SK-N-SH (cell line): ENCODE measurements around the gene TNRC6C. TPM values are rescaled to one million over a fixed set of nuclear protein-coding genes. Genes with fewer than 3 reads are reported as not detected.

Experiments
- CTCF ChIA-PET: fragments of 300-600, 350-600 bp; formaldehyde crosslinking; extraction: SDS; loops from one replicate; lab custom pipeline; 2021; lab: Yijun Ruan, JAX
- POLR2A ChIA-PET: fragments of 350-600 bp; sonication (Branson Sonifier 250); formaldehyde crosslinking; extraction: SDS; loops from one replicate; lab custom pipeline; 2020; ENCODE audit warnings: antibody characterized with exemption, inconsistent platforms; lab: Yijun Ruan, JAX
- DNase-seq: peaks from one replicate; pipeline ENCODE4 v3.0.0; 2012
- H2AFZ ChIP-seq: fragments of 200-600 bp; sonication (generic); 2 replicates; pipeline ENCODE4 v1.8.1; 2016; ENCODE audit warnings: antibody characterized with exemption, mild to moderate bottlenecking, low read depth
- H3F3A ChIP-seq: fragments of 200-600 bp; sonication (generic); replicated peaks from 2 replicates; pipeline ENCODE3; 2016; ENCODE audit warnings: antibody characterized with exemption, mild to moderate bottlenecking; ENCODE audit not compliant: insufficient read depth
- H3K27ac ChIP-seq, 2 experiments: fragments of 200-500 bp in 1 of 2; fragments of 200-600 bp in 1 of 2; sonication (Bioruptor generic) in 1 of 2; sonication (generic), shearing (Covaris generic) in 1 of 2; 2 replicates each; pipeline versions ENCODE4 v1.5.1 to v1.6.1; 2014 to 2016; ENCODE audit warnings: low read depth in 2 of 2, inconsistent platforms in 1 of 2, low read length in 1 of 2, mild to moderate bottlenecking in 1 of 2, mixed read lengths in 1 of 2
- H3K27me3 ChIP-seq: fragments of 200-600 bp; sonication (generic), shearing (Covaris generic); 2 replicates; pipeline ENCODE4 v1.6.1; 2016; ENCODE audit warnings: mixed run types; ENCODE audit not compliant: insufficient read depth
- H3K36me3 ChIP-seq, 2 experiments: fragments of 200-500 bp in 1 of 2; fragments of 200-600 bp in 1 of 2; sonication (Bioruptor generic) in 1 of 2; sonication (generic) in 1 of 2; replicated peaks in 1 of 2; 2 replicates each; pipeline versions ENCODE3 to v1.5.1; 2014 to 2016; ENCODE audit warnings: low read length in 1 of 2, mild to moderate bottlenecking in 1 of 2; ENCODE audit not compliant: insufficient read depth in 2 of 2, control insufficient read depth in 1 of 2
- H3K4me1 ChIP-seq, 2 experiments: fragments of 200-500 bp in 1 of 2; fragments of 200-600 bp in 1 of 2; sonication (Bioruptor generic) in 1 of 2; sonication (generic), shearing (Covaris generic) in 1 of 2; 2 replicates each; pipeline versions ENCODE4 v1.5.1 to v1.6.1; 2014 to 2016; ENCODE audit warnings: low read depth in 1 of 2, low read length in 1 of 2, mixed run types in 1 of 2; ENCODE audit not compliant: insufficient read depth in 2 of 2, control insufficient read depth in 1 of 2
- H3K4me2 ChIP-seq: fragments of 200-600 bp; sonication (generic), shearing (Covaris generic); 2 replicates; pipeline ENCODE4 v1.6.1; 2017; ENCODE audit warnings: mixed run types
- H3K4me3 ChIP-seq, 2 experiments: fragments of 200-500 bp in 1 of 2; fragments of 200-600 bp in 1 of 2; sonication (Bioruptor generic) in 1 of 2; sonication (generic), shearing (Covaris generic) in 1 of 2; 2 replicates each; pipeline versions ENCODE4 v1.5.1 to v1.8.1; 2014 to 2016; ENCODE audit warnings: low read depth in 2 of 2, inconsistent platforms in 1 of 2, low read length in 1 of 2, mild to moderate bottlenecking in 1 of 2, mixed read lengths in 1 of 2, moderate library complexity in 1 of 2
- H3K79me2 ChIP-seq: fragments of 200-600 bp; sonication (generic); 2 replicates; pipeline ENCODE4 v1.8.1; 2017; ENCODE audit warnings: mild to moderate bottlenecking; ENCODE audit not compliant: insufficient read depth
- H3K9ac ChIP-seq: fragments of 200-600 bp; sonication (generic); 2 replicates; pipeline ENCODE4 v1.6.1; 2017; ENCODE audit warnings: mixed run types
- H3K9me2 ChIP-seq: fragments of 200-600 bp; sonication (generic); 2 replicates; pipeline ENCODE4 v1.6.1; 2017; ENCODE audit warnings: mixed run types
- H3K9me3 ChIP-seq: fragments of 200-600 bp; sonication (generic); 2 replicates; pipeline ENCODE4 v1.6.1; 2017; ENCODE audit warnings: mixed run types, mild to moderate bottlenecking, moderate library complexity
- H4K20me1 ChIP-seq: fragments of 200-600 bp; sonication (generic); 2 replicates; pipeline ENCODE4 v1.6.1; 2017; ENCODE audit warnings: mild to moderate bottlenecking, mixed run types; ENCODE audit not compliant: insufficient read depth
- EP300 ChIP-seq, 2 experiments: IDR thresholded peaks; 2 replicates each; pipeline versions ENCODE4 v1.4.0 to v1.6.1; 2012; ENCODE audit warnings: borderline replicate concordance in 1 of 2, low read depth in 1 of 2, low read length in 1 of 2
- EZH2phosphoT487 ChIP-seq: fragments of 200-600 bp; sonication (generic); IDR thresholded peaks from 2 replicates; pipeline ENCODE4 v1.6.1; 2017; ENCODE audit warnings: low read depth, mixed run types, mild to moderate bottlenecking, antibody characterized with exemption, moderate library complexity, borderline replicate concordance
- FOSL2 ChIP-seq: IDR thresholded peaks from 2 replicates; pipeline ENCODE4 v1.4.0; 2012; ENCODE audit warnings: low read depth, mild to moderate bottlenecking, moderate library complexity, borderline replicate concordance
- FOXJ3 ChIP-seq: sonication (generic); formaldehyde crosslinking; IDR thresholded peaks from 2 replicates; pipeline ENCODE4 v1.5.1; 2020; ENCODE audit warnings: mild to moderate bottlenecking, missing genetic modification reagents
- JUND ChIP-seq: IDR thresholded peaks from 2 replicates; pipeline ENCODE4 v1.4.0; 2012
- MEF2A ChIP-seq: IDR thresholded peaks from 2 replicates; pipeline ENCODE4 v1.4.0; 2012; ENCODE audit warnings: low read depth, borderline replicate concordance
- MXI1 ChIP-seq: IDR thresholded peaks from 2 replicates; pipeline ENCODE4 v1.6.1; 2012; ENCODE audit warnings: mild to moderate bottlenecking, low read depth, low read length, improper control_type of control experiment
- NFIC ChIP-seq: IDR thresholded peaks from 2 replicates; pipeline ENCODE4 v1.4.0; 2012; ENCODE audit warnings: borderline replicate concordance
- POLR2AphosphoS5 ChIP-seq: IDR thresholded peaks from 2 replicates; pipeline ENCODE4 v1.6.1; 2012; ENCODE audit warnings: low read depth, low read length
- SIN3A ChIP-seq: IDR thresholded peaks from 2 replicates; pipeline ENCODE4 v1.6.1; 2012; ENCODE audit warnings: low read depth, mild to moderate bottlenecking, low read length, moderate library complexity, borderline replicate concordance
- TCF12 ChIP-seq: IDR thresholded peaks from 2 replicates; pipeline ENCODE4 v1.4.0; 2012
- TEAD4 ChIP-seq: IDR thresholded peaks from 2 replicates; pipeline ENCODE4 v1.4.0; 2012; ENCODE audit warnings: mild to moderate bottlenecking, borderline replicate concordance; ENCODE audit not compliant: insufficient read depth
- YY1 ChIP-seq: IDR thresholded peaks from 2 replicates; pipeline ENCODE4 v1.4.0; 2012; ENCODE audit warnings: low read depth, mild to moderate bottlenecking
- WGBS: methylation state at CpG from one replicate; pipeline ENCODE4 v1.1.6; 2017; ENCODE audit warnings: low lambda C conversion rate; 5-methylcytosine and 5-hydroxymethylcytosine counted together
- polyA plus RNA-seq, 3 experiments: library from polyadenylated mRNA; depleted of rRNA; stranded (reverse); fragments of >200 nt; gene quantifications; 2 replicates each; pipeline ENCODE4 v1.2.3, GENCODE V29; 2012
- TF ChIP-seq, protein P1 (sequence below): IDR thresholded peaks from 2 replicates; pipeline ENCODE4; 2012
- TF ChIP-seq, protein P2 (sequence below): IDR thresholded peaks from 2 replicates; pipeline ENCODE4 v1.4.0; 2012; ENCODE audit warnings: low read depth, borderline replicate concordance
- TF ChIP-seq, protein P3 (sequence below): fragments of 150-350 bp; IDR thresholded peaks from 2 replicates; pipeline ENCODE4 v1.6.1; 2017; ENCODE audit warnings: antibody characterized with exemption, low read length, low read depth, borderline replicate concordance
- TF ChIP-seq, protein P4 (sequence below): IDR thresholded peaks from 2 replicates; pipeline ENCODE4 v1.4.0; 2012; ENCODE audit warnings: low read depth, borderline replicate concordance
- TF ChIP-seq, protein P5 (sequence below): fragments of 200-600 bp; sonication (generic); IDR thresholded peaks from 2 replicates; pipeline ENCODE4 v1.6.1; 2017; ENCODE audit warnings: antibody characterized with exemption, mild to moderate bottlenecking, moderate library complexity

Gene TNRC6C
- polyA plus RNA-seq, 1 of the 3 experiments (the other 2 are of a cell fraction) = 2.2 TPM

DNA sequence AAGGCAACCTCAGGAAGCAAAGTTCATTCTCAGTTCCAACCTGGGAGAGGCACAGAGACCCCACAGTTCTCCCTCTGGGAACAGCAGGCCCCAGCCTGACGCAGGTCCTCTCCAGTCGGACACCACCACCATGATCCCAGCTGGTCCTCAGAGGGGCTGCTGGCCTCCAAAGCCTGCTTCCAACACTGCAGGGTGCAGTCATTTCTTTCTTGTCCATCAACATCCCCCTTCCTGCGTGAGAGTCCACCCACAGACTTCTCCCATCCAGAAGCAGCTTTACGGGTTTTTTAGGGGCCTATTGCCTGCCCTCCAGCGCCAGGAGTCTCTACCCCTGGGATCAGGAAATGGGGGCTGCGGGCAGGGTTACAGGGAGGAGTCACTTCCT, 29.3 kb upstream of the TNRC6C start:
- Histone ChIP-seq H3K27me3 (peaks cover 23% of the 10 kb centered on the region), H3F3A (no peaks in the 10 kb centered on the region), H4K20me1 (no peaks in the 10 kb centered on the region), H3K9ac (no peak overlapping the region), H2AFZ (no peak overlapping the region), H3K9me3 (no peaks in the 10 kb centered on the region), H3K79me2 (no peaks in the 10 kb centered on the region), H3K4me1 (peaks cover 0 to 34% of the 10 kb centered on the region in 2 experiments; a peak in 1 of 4 replicates), H3K4me2 (no peak overlapping the region), H3K36me3 (no peaks in the 10 kb centered on the region), H3K27ac (no peak overlapping the region), H3K9me2 (no peaks in the 10 kb centered on the region), H3K4me3 (no peak overlapping the region)
- no peak for DNase-seq
- no peak for TF ChIP-seq POLR2AphosphoS5
- TF ChIP-seq TEAD4 = no peak
- no peak for TF ChIP-seq EP300 (IDR thresholded peaks at IDR 0.05; ENCODE audit: borderline replicate concordance in 1 of 2, low read depth in 1 of 2, low read length in 1 of 2)
- TF ChIP-seq TCF12 = no peak
- no peak for TF ChIP-seq JUND
- no peak for TF ChIP-seq NFIC
- TF ChIP-seq, protein P1, sequence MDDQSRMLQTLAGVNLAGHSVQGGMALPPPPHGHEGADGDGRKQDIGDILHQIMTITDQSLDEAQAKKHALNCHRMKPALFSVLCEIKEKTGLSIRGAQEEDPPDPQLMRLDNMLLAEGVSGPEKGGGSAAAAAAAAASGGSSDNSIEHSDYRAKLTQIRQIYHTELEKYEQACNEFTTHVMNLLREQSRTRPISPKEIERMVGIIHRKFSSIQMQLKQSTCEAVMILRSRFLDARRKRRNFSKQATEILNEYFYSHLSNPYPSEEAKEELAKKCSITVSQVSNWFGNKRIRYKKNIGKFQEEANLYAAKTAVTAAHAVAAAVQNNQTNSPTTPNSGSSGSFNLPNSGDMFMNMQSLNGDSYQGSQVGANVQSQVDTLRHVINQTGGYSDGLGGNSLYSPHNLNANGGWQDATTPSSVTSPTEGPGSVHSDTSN = no peak
- no peak for TF ChIP-seq FOSL2
- TF ChIP-seq, protein P2, sequence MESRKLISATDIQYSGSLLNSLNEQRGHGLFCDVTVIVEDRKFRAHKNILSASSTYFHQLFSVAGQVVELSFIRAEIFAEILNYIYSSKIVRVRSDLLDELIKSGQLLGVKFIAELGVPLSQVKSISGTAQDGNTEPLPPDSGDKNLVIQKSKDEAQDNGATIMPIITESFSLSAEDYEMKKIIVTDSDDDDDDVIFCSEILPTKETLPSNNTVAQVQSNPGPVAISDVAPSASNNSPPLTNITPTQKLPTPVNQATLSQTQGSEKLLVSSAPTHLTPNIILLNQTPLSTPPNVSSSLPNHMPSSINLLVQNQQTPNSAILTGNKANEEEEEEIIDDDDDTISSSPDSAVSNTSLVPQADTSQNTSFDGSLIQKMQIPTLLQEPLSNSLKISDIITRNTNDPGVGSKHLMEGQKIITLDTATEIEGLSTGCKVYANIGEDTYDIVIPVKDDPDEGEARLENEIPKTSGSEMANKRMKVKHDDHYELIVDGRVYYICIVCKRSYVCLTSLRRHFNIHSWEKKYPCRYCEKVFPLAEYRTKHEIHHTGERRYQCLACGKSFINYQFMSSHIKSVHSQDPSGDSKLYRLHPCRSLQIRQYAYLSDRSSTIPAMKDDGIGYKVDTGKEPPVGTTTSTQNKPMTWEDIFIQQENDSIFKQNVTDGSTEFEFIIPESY = no peak
- no peak for TF ChIP-seq FOXJ3 (CRISPR knock-in tag)
- no peak for TF ChIP-seq MXI1
- TF ChIP-seq YY1 = no peak
- TF ChIP-seq, protein P3, sequence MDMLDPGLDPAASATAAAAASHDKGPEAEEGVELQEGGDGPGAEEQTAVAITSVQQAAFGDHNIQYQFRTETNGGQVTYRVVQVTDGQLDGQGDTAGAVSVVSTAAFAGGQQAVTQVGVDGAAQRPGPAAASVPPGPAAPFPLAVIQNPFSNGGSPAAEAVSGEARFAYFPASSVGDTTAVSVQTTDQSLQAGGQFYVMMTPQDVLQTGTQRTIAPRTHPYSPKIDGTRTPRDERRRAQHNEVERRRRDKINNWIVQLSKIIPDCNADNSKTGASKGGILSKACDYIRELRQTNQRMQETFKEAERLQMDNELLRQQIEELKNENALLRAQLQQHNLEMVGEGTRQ = no peak
- TF ChIP-seq, protein P4, sequence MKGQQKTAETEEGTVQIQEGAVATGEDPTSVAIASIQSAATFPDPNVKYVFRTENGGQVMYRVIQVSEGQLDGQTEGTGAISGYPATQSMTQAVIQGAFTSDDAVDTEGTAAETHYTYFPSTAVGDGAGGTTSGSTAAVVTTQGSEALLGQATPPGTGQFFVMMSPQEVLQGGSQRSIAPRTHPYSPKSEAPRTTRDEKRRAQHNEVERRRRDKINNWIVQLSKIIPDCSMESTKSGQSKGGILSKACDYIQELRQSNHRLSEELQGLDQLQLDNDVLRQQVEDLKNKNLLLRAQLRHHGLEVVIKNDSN = no peak
- no peak for TF ChIP-seq EZH2phosphoT487
- no peak for TF ChIP-seq MEF2A
- TF ChIP-seq SIN3A = no peak
- TF ChIP-seq, protein P5, sequence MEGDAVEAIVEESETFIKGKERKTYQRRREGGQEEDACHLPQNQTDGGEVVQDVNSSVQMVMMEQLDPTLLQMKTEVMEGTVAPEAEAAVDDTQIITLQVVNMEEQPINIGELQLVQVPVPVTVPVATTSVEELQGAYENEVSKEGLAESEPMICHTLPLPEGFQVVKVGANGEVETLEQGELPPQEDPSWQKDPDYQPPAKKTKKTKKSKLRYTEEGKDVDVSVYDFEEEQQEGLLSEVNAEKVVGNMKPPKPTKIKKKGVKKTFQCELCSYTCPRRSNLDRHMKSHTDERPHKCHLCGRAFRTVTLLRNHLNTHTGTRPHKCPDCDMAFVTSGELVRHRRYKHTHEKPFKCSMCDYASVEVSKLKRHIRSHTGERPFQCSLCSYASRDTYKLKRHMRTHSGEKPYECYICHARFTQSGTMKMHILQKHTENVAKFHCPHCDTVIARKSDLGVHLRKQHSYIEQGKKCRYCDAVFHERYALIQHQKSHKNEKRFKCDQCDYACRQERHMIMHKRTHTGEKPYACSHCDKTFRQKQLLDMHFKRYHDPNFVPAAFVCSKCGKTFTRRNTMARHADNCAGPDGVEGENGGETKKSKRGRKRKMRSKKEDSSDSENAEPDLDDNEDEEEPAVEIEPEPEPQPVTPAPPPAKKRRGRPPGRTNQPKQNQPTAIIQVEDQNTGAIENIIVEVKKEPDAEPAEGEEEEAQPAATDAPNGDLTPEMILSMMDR = no peak
- CTCF ChIA-PET = interaction anchor here (1.2 to 2.1 kb wide), 4 partner anchors 29 to 387 kb away, joined by 4 to 8 read pairs (median 6); partner anchors contain the start of gene TNRC6C
- WGBS = 75% methylated on average over 5 of the region's 6 CpGs
- POLR2A ChIA-PET = interaction anchor here (2.2 kb wide), 1 partner anchor 29 kb away, joined by 13 read pairs; the partner anchor contains the start of gene TNRC6C
